MM.1S (cell line): ENCODE data around the gene CLEC18B.
"Not testable (repeated sequence)": the region's sequence is repeated elsewhere in the genome, so short reads cannot be mapped to it uniquely, and the experiment has no call there.

ENCODE experiments used
- CTCF ChIP-seq: fragments of 300-600 bp; sonication (generic); IDR thresholded peaks from 2 replicates; pipeline ENCODE4 v1.5.1; 2016; ENCODE audit warnings: antibody characterized with exemption, low read length, mixed read lengths
- EZH2 ChIP-seq: fragments of 300-600 bp; sonication (generic); optimal IDR thresholded peaks from 2 replicates; pipeline ENCODE3; 2017; ENCODE audit warnings: low read depth, mild to moderate bottlenecking, antibody characterized with exemption, low read length, mixed read lengths
- EZH2phosphoT487 ChIP-seq: fragments of 300-600 bp; sonication (generic); IDR thresholded peaks from 2 replicates; pipeline ENCODE4 v1.6.1; 2018; ENCODE audit warnings: antibody characterized with exemption, low read length

GRCh38 chr16:74410981-74411380 is 10.3 kb downstream of the CLEC18B start:
- TF ChIP-seq CTCF, EZH2, EZH2phosphoT487: not testable (repeated sequence)
